ENCODE data around the gene SNCB. TPM values are rescaled to one million over a fixed set of nuclear protein-coding genes. Genes with fewer than 3 reads are reported as not detected.
A peak's percentile ranks its signal among the peaks of the same experiment; 100 is the strongest.

Gene SNCB
- total and polyA plus RNA-seq, 11 donors: 0.23 TPM; not detected in 10

GRCh38 chr5:176620333-176620981 lies 9.9 kb downstream of the SNCB start:
- H3K27ac ChIP-seq: no peak overlapping the region
- DNase-seq (no peak), ATAC-seq (peak in 3 of 4 donors; percentile 19 to 25 (median 23))
- no peaks in the 10 kb centered on the region for H3K36me3 ChIP-seq
- intact Hi-C loops (cut with DNase I): no loop called here
- no peak for TF ChIP-seq CTCF (IDR thresholded peaks at IDR 0.05)
- no peak for TF ChIP-seq POLR2A (IDR thresholded peaks at IDR 0.05)
- H3K4me3 ChIP-seq: peak overlapping the region in 1 of 12 donors; percentile 17
- peaks cover 30 to 95% (median 59%) of the 10 kb centered on the region in 9 donors for H3K27me3 ChIP-seq
- 5 to 8% (median 5%) methylated on average over 31 to 32 of the region's 32 CpGs for WGBS, 4 donors
- no peaks in the 10 kb centered on the region for H3K9me3 ChIP-seq
- peaks cover 0 to 30% (median 11%) of the 10 kb centered on the region in 12 donors for H3K4me1 ChIP-seq

GRCh38 chr5:176619569-176620332 lies 10.6 kb downstream of the SNCB start:
- Histone ChIP-seq H3K9me3 (no peaks in the 10 kb centered on the region), H3K27ac (no peak overlapping the region), H3K4me3 (peak overlapping the region in 2 of 12 donors; percentile 12 to 17), H3K4me1 (peaks cover 0 to 30% (median 11%) of the 10 kb centered on the region in 12 donors), H3K27me3 (peaks cover 30 to 94% (median 57%) of the 10 kb centered on the region in 9 donors), H3K36me3 (no peaks in the 10 kb centered on the region)
- intact Hi-C loops (cut with DNase I): no loop called here
- DNase-seq (no peak), ATAC-seq (no peak)
- TF ChIP-seq POLR2A (IDR thresholded peaks at IDR 0.05): no peak
- TF ChIP-seq CTCF (IDR thresholded peaks at IDR 0.05): peak in 4 of 12 donors; percentile 0 to 4 (median 1)
- WGBS, 4 donors: 8 to 14% (median 12%) methylated on average over 41 to 59 of the region's 59 CpGs

- Histone ChIP-seq H3K4me3 (peak overlapping the region in 1 of 12 donors; percentile 12), H3K9me3 (no peaks in the 10 kb centered on the region), H3K27me3 (peaks cover 30 to 91% (median 54%) of the 10 kb centered on the region in 9 donors), H3K27ac (no peak overlapping the region), H3K4me1 (peaks cover 0 to 30% (median 11%) of the 10 kb centered on the region in 12 donors), H3K36me3 (no peaks in the 10 kb centered on the region)
- intact Hi-C loops (cut with DNase I): no loop called here
- ATAC-seq: peak; percentile 37 to 78 (median 74)
- TF ChIP-seq CTCF (IDR thresholded peaks at IDR 0.05): peak in 6 of 12 donors; percentile 8 to 32 (median 23)
- TF ChIP-seq POLR2A (IDR thresholded peaks at IDR 0.05): no peak
- WGBS, 4 donors: 2 to 7% (median 2%) methylated on average over 7 to 31 of the region's 31 CpGs
- DNase-seq: peak in 4 of 5 donors; percentile 49 to 75 (median 66)
Observed at GRCh38 chr5:176619203-176619568, 11.1 kb downstream of the SNCB start.

- peak overlapping the region in 1 of 12 donors; percentile 12 for H3K4me3 ChIP-seq
- WGBS, 4 donors: 27 to 35% (median 32%) methylated on average over 17 to 19 of the region's 19 CpGs
- H3K27ac ChIP-seq: no peak overlapping the region
- no peak for ATAC-seq
- no peaks in the 10 kb centered on the region for H3K9me3 ChIP-seq
- no peaks in the 10 kb centered on the region for H3K36me3 ChIP-seq
- intact Hi-C loops (cut with DNase I): no loop called here
- peaks cover 0 to 30% (median 11%) of the 10 kb centered on the region in 12 donors for H3K4me1 ChIP-seq
- no peak for DNase-seq
- H3K27me3 ChIP-seq: peaks cover 30 to 87% (median 53%) of the 10 kb centered on the region in 9 donors
- no peak for TF ChIP-seq POLR2A (IDR thresholded peaks at IDR 0.05)
Observed at GRCh38 chr5:176618783-176619182, 11.6 kb downstream of the SNCB start.
